ENCODE data around the gene BBS9. TPM values are rescaled to one million over a fixed set of nuclear protein-coding genes. Genes with fewer than 3 reads are reported as not detected.

BBS9 gene
- total and polyA plus RNA-seq, 9 of the 15 experiments (the other 6 are each of a cell fraction or from before 2014, with no cell fraction given): 0.77 to 3.3 (median 2.4) TPM

GRCh38 chr7:33087356-33087755 lies 42.0 kb upstream of the BBS9 start (continued):
- no peak for TF ChIP-seq PRMT5 (CRISPR knock-in tag; IDR thresholded peaks at IDR 0.05)
- no peak for TF ChIP-seq ZBTB1 (CRISPR knock-in tag; IDR thresholded peaks at IDR 0.05; ENCODE audit: borderline replicate concordance, low read depth)

- no peaks in the 10 kb centered on the region for H3K27me3 ChIP-seq (ENCODE audit: control insufficient read depth in 2 of 2, insufficient read depth in 2 of 2, low read length in 2 of 2)
- no peaks in the 10 kb centered on the region for H3K9me3 ChIP-seq (replicated peaks; ENCODE audit: control insufficient read depth, insufficient read depth, low read depth, low read length)
- in situ Hi-C loops (cut with MboI) (no loop called here), intact Hi-C loops (cut with micrococcal nuclease) (no loop called here)
- peak in 1 of 4 experiments; percentile 26 for DNase-seq (ENCODE audit: extremely low read depth in 1 of 4, low spot score in 3 of 4)
- TF ChIP-seq CREM (IDR thresholded peaks at IDR 0.05; ENCODE audit: low read depth): 0 out of 2 replicates have a peak, but pooled peaks have one; percentile 13
- 0 out of 2 replicates have a peak, but pooled peaks have one; percentile 30 for TF ChIP-seq EHMT2 (IDR thresholded peaks at IDR 0.05)
- TF ChIP-seq MBD2 (IDR thresholded peaks at IDR 0.05; ENCODE audit: borderline replicate concordance, low read depth): no peak
- TF ChIP-seq ZMIZ1 (IDR thresholded peaks at IDR 0.05; ENCODE audit: low read depth in 2 of 2, low read length in 2 of 2): no peak
- TF ChIP-seq GABPA (tag; conservative IDR thresholded peaks at IDR 0.05; ENCODE audit: low read depth): 0 out of 2 replicates have a peak, but pooled peaks have one; percentile 17
- TF ChIP-seq NR2C2 (CRISPR knock-in tag; IDR thresholded peaks at IDR 0.05): no peak
- TF ChIP-seq NR2C2 (tag; IDR thresholded peaks at IDR 0.05): peak; percentile 52; the same call in 1 of the 2 replicates
- peak; percentile 17; the same call in 1 of the 2 replicates for TF ChIP-seq ARID1B (IDR thresholded peaks at IDR 0.05)
- peak; percentile 54 for TF ChIP-seq ETV1 (tag; conservative IDR thresholded peaks at IDR 0.05; ENCODE audit: low read depth)
- peak; percentile 35; the same call in 1 of the 2 replicates for TF ChIP-seq NR2C1 (IDR thresholded peaks at IDR 0.05)
- peak; percentile 64 for TF ChIP-seq NR2C1 (tag; IDR thresholded peaks at IDR 0.05)
- no peak for TF ChIP-seq HDAC3 (IDR thresholded peaks at IDR 0.05; ENCODE audit: borderline replicate concordance, partially characterized antibody)
- no peak overlapping the region for H3K27ac ChIP-seq (ENCODE audit: extremely low read depth, low read depth, low read length)
- H3K4me1 ChIP-seq (replicated peaks in 1 of 2; ENCODE audit: control insufficient read depth in 2 of 2, insufficient read depth in 2 of 2, low read length in 2 of 2): peaks cover 0 to 12% of the 10 kb centered on the region in 2 experiments; a peak in 3 of 5 replicates
- H2AFZ ChIP-seq (ENCODE audit: low read depth, low read length): peak overlapping the region; percentile 74
- WGBS (ENCODE audit: insufficient coverage, low coverage, missing lambda C conversion rate): 26% methylated on average over 2 of the region's 2 CpGs
- peak; percentile 67 for FAIRE-seq
- no peaks in the 10 kb centered on the region for H3K9me1 ChIP-seq (ENCODE audit: control insufficient read depth, insufficient read depth, low read length)
- no peak overlapping the region for H3K4me2 ChIP-seq (ENCODE audit: insufficient read depth, low read length)
- H3K79me2 ChIP-seq (ENCODE audit: control insufficient read depth, insufficient read depth, low read length): no peaks in the 10 kb centered on the region
- ChIA-PET POLR2A (interaction anchor here (0.6 kb wide), 1 partner anchor 213 kb away, joined by 3 read pairs; no protein-coding TSS in a partner anchor), CTCF (ENCODE audit: low intra/inter-chr PET ratio) (no interaction called here)
- BruUV-seq (replicated peaks): no TSS peak
- H3K36me3 ChIP-seq (ENCODE audit: control insufficient read depth, insufficient read depth, low read length): no peaks in the 10 kb centered on the region
- no peak overlapping the region for H3K9ac ChIP-seq (ENCODE audit: insufficient read depth in 1 of 2, low read depth in 2 of 2, low read length in 2 of 2)
- peak; percentile 42; the same call in 2 of the 3 replicates for ATAC-seq
- no peaks in the 10 kb centered on the region for H4K20me1 ChIP-seq (replicated peaks; ENCODE audit: control insufficient read depth, insufficient read depth, low read length)
- no peak overlapping the region for H3K4me3 ChIP-seq
These were observed 41.5 kb upstream of the BBS9 start for GRCh38 chr7:33087858-33088257.

All from K562 (cell line).